Measurements from ENCODE around the gene DSC2.

GRCh38 chr18:31148600-31148999 is 46.4 kb upstream of the DSC2 start:
- TF ChIP-seq, protein P1, sequence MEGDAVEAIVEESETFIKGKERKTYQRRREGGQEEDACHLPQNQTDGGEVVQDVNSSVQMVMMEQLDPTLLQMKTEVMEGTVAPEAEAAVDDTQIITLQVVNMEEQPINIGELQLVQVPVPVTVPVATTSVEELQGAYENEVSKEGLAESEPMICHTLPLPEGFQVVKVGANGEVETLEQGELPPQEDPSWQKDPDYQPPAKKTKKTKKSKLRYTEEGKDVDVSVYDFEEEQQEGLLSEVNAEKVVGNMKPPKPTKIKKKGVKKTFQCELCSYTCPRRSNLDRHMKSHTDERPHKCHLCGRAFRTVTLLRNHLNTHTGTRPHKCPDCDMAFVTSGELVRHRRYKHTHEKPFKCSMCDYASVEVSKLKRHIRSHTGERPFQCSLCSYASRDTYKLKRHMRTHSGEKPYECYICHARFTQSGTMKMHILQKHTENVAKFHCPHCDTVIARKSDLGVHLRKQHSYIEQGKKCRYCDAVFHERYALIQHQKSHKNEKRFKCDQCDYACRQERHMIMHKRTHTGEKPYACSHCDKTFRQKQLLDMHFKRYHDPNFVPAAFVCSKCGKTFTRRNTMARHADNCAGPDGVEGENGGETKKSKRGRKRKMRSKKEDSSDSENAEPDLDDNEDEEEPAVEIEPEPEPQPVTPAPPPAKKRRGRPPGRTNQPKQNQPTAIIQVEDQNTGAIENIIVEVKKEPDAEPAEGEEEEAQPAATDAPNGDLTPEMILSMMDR (IDR thresholded peaks at IDR 0.05) = no peak
- no peak for TF ChIP-seq EZH2 (IDR thresholded peaks at IDR 0.05; ENCODE audit: borderline replicate concordance, insufficient read depth, low read depth, low read length, poor library complexity, severe bottlenecking)
